ENCODE measurements around the gene PINLYP.

DNA sequence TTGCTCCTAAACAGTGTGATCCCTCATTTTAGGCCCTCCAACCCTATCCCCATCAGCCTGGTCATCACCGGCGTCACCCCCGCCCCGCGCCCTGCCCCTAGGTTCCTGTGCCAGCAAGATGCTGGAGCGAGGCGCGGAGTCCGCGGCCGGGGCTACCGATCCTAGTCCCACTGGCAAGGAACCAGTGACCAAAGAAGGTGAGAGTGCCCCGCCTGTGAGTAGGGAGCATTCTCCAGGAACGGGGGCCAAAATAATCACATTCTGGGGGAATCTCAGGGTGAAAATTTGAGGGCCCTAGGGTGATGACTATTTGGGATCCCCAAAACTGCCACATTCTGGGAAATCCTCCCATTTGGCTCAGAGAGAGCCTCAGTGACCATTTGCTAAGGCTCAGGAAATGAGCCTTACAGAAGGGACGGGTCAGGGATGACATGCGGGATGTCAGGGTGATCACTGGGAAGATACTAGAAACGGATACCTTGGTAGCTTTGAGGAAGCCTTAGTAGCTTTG lies 41.2 kb upstream of the PINLYP start:
- TF ChIP-seq, protein P1, sequence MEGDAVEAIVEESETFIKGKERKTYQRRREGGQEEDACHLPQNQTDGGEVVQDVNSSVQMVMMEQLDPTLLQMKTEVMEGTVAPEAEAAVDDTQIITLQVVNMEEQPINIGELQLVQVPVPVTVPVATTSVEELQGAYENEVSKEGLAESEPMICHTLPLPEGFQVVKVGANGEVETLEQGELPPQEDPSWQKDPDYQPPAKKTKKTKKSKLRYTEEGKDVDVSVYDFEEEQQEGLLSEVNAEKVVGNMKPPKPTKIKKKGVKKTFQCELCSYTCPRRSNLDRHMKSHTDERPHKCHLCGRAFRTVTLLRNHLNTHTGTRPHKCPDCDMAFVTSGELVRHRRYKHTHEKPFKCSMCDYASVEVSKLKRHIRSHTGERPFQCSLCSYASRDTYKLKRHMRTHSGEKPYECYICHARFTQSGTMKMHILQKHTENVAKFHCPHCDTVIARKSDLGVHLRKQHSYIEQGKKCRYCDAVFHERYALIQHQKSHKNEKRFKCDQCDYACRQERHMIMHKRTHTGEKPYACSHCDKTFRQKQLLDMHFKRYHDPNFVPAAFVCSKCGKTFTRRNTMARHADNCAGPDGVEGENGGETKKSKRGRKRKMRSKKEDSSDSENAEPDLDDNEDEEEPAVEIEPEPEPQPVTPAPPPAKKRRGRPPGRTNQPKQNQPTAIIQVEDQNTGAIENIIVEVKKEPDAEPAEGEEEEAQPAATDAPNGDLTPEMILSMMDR (IDR thresholded peaks at IDR 0.05): no peak
- TF ChIP-seq POLR2A (IDR thresholded peaks at IDR 0.05): no peak
